ENCODE results near the gene FGD6.

- TF ChIP-seq CTCF (IDR thresholded peaks at IDR 0.05) (no peak), POLR2A (IDR thresholded peaks at IDR 0.05) (no peak), EP300 (IDR thresholded peaks at IDR 0.05; ENCODE audit: low read depth) (no peak), POLR2AphosphoS5 (IDR thresholded peaks at IDR 0.05) (no peak)
These were observed 12.4 kb upstream of the FGD6 start for GRCh38 chr12:95229636-95230035.

Measured in transverse colon (tissue), 4 donors.